Osteocyte (in vitro differentiated cells): ENCODE data around the gene LYPD8. TPM values are rescaled to one million over a fixed set of nuclear protein-coding genes. Genes with fewer than 3 reads are reported as not detected.

Experiments
- DNase-seq: peaks from one replicate; pipeline ENCODE4 v3.0.0; 2021; ENCODE audit warnings: mixed read lengths; ENCODE audit not compliant: unreplicated experiment; ENCODE audit errors: extremely low spot score
- H3K27ac Mint-ChIP-seq: one replicate; pipeline ENCODE4 v1.8.0; 2021; ENCODE audit warnings: mild to moderate bottlenecking, mixed read lengths; ENCODE audit not compliant: unreplicated experiment
- H3K27me3 Mint-ChIP-seq: one replicate; pipeline ENCODE4 v1.8.0; 2021; ENCODE audit warnings: mixed read lengths; ENCODE audit not compliant: unreplicated experiment
- H3K36me3 Mint-ChIP-seq: one replicate; pipeline ENCODE4 v1.8.0; 2021; ENCODE audit warnings: mixed read lengths; ENCODE audit not compliant: unreplicated experiment
- H3K4me1 Mint-ChIP-seq: one replicate; pipeline ENCODE4 v1.8.0; 2021; ENCODE audit warnings: mixed read lengths; ENCODE audit not compliant: unreplicated experiment
- H3K4me3 Mint-ChIP-seq: one replicate; pipeline ENCODE4 v1.8.0; 2021; ENCODE audit warnings: mild to moderate bottlenecking, moderate library complexity, mixed read lengths; ENCODE audit not compliant: unreplicated experiment
- H3K9me3 Mint-ChIP-seq: one replicate; pipeline ENCODE4 v1.8.0; 2021; ENCODE audit warnings: mixed read lengths; ENCODE audit not compliant: unreplicated experiment
- total RNA-seq: library from RNA; stranded (reverse); gene quantifications from 2 replicates; pipeline ENCODE4 v1.2.1, GENCODE V29; 2021
- TF ChIP-seq, protein P1 (sequence below): fragments of 200-600 bp; sonication (generic); IDR thresholded peaks from 2 replicates; pipeline ENCODE4 v1.5.0; 2021; ENCODE audit warnings: antibody characterized with exemption, mild to moderate bottlenecking, moderate library complexity

LYPD8 gene
- total RNA-seq, 1 donor from 2014 or later = not detected

DNA sequence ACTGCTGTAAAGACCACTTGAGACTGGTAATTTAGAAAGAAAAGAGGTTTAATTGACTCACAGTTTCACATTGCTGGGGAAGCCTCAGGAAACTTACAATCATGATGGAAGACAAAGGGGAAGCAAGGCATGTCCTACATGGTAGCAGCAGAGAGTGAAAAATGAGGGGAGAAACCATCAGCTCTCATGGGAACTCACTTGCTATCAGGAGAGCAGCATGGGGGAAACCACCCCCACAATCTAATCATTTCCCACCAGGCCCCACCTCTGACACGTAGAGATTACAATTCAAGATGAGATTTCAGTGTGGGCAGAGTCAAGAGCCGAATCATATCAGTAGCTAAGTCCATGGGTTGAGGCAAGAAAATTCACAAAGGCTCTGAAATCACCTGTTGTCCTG, 23.8 kb upstream of the LYPD8 start:
- no peak for DNase-seq
- H3K27ac Mint-ChIP-seq = no peak overlapping the region
- H3K4me3 Mint-ChIP-seq = no peak overlapping the region
- H3K4me1 Mint-ChIP-seq = no peaks in the 10 kb centered on the region
- H3K36me3 Mint-ChIP-seq = no peaks in the 10 kb centered on the region
- TF ChIP-seq, protein P1, sequence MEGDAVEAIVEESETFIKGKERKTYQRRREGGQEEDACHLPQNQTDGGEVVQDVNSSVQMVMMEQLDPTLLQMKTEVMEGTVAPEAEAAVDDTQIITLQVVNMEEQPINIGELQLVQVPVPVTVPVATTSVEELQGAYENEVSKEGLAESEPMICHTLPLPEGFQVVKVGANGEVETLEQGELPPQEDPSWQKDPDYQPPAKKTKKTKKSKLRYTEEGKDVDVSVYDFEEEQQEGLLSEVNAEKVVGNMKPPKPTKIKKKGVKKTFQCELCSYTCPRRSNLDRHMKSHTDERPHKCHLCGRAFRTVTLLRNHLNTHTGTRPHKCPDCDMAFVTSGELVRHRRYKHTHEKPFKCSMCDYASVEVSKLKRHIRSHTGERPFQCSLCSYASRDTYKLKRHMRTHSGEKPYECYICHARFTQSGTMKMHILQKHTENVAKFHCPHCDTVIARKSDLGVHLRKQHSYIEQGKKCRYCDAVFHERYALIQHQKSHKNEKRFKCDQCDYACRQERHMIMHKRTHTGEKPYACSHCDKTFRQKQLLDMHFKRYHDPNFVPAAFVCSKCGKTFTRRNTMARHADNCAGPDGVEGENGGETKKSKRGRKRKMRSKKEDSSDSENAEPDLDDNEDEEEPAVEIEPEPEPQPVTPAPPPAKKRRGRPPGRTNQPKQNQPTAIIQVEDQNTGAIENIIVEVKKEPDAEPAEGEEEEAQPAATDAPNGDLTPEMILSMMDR = no peak
- H3K27me3 Mint-ChIP-seq = no peaks in the 10 kb centered on the region
- peaks cover 26% of the 10 kb centered on the region for H3K9me3 Mint-ChIP-seq

DNA sequence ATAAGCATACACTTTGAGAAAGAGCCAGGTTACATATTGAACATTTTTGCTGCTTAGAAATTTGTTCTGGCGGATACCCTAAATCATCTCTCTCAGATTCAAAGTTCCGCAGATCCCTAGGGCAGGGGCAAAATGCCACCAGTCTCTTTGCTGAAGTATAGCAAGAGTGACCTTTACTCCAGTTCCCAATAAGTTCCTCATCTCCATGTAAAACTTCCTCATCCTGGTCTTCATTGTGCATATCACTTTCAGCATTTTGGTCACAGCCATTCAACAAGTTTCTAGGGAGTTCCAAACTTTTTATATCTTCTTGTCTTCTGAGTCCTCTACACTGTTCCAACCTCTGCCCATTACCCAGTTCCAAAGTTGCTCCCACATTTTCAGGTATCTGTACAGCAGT, 23.3 kb upstream of the LYPD8 start:
- Mint-ChIP-seq H3K27ac (no peak overlapping the region), H3K36me3 (no peaks in the 10 kb centered on the region), H3K27me3 (no peaks in the 10 kb centered on the region), H3K4me3 (no peak overlapping the region), H3K4me1 (no peaks in the 10 kb centered on the region), H3K9me3 (peaks cover 26% of the 10 kb centered on the region)
- DNase-seq = no peak
- TF ChIP-seq, protein P1 = no peak

DNA sequence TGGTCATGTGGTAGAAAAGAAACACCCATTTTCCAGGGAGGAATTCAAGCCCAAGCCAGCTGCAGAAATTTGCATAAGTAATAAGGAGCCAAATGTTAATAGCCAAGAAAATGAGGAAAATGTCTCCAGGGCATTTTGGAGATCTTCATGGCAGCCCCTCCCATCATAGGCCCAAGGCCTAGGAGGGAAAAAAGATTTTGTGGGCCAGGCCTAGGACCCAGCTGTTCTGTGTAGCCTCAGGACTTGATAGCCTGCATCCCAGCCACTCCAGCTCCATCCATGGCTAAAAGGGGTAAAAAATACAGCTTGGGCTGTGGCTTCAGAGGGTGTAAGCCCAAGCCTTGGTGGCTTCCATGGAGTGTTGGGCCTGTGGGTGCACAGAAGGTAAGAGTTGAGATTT, 21.4 kb upstream of the LYPD8 start:
- Mint-ChIP-seq H3K4me3 (no peak overlapping the region), H3K36me3 (no peaks in the 10 kb centered on the region), H3K9me3 (peaks cover 24% of the 10 kb centered on the region), H3K4me1 (no peaks in the 10 kb centered on the region), H3K27ac (no peak overlapping the region), H3K27me3 (no peaks in the 10 kb centered on the region)
- no peak for DNase-seq
- TF ChIP-seq, protein P1 = no peak

DNA sequence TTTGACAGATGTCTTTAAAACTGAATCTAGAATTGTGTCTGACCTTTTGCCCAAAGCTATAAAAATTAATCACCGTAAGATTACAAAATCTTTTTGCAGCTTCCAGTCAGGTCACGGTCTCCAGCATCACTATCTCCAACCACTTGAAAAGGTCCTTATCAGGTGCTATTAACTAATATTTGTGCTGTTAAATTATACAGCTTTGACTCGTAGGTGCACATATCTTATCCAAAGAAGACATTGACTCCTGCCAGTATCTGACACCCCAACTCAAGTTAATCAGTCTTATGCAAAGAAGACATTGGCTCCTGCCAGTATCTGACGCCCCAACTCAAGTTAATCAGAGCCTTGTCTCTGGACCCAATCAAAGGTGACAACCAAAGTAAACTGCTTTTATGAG, 19.9 kb upstream of the LYPD8 start:
- no peaks in the 10 kb centered on the region for H3K36me3 Mint-ChIP-seq
- H3K27me3 Mint-ChIP-seq = no peaks in the 10 kb centered on the region

DNA sequence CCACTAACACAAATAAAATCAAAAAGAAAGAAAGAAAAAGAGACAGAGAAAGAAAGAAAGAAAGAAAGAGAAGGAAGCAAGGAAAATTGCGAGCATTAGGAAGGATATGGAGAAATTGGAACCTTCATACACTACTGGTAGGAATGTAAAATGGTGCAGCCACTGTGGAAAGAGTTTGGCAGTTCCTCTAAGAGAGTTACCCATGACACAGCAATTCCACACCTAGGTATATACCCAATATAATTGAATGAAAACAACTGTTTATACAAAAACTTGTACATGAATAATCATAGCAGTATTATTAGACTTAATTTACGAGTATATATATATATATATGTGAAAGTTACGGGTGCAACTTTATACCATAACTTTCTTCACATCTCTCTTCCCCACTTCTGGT, 4.1 kb upstream of the LYPD8 start:
- peaks cover 37% of the 10 kb centered on the region for H3K9me3 Mint-ChIP-seq
- H3K27me3 Mint-ChIP-seq = no peaks in the 10 kb centered on the region
- TF ChIP-seq, protein P1 = no peak
- DNase-seq = no peak
- no peaks in the 10 kb centered on the region for H3K36me3 Mint-ChIP-seq
- no peak overlapping the region for H3K4me3 Mint-ChIP-seq
- no peaks in the 10 kb centered on the region for H3K4me1 Mint-ChIP-seq
- H3K27ac Mint-ChIP-seq = no peak overlapping the region

More for the DNA sequence above, 19.9 kb upstream of the LYPD8 start:
- no peaks in the 10 kb centered on the region for H3K4me1 Mint-ChIP-seq
- peaks cover 22% of the 10 kb centered on the region for H3K9me3 Mint-ChIP-seq
- no peak for DNase-seq
- no peak overlapping the region for H3K27ac Mint-ChIP-seq
- TF ChIP-seq, protein P1 = no peak
- no peak overlapping the region for H3K4me3 Mint-ChIP-seq
